ENCODE measurements around the gene ACTN4. TPM values are rescaled to one million over a fixed set of nuclear protein-coding genes. Genes with fewer than 3 reads are reported as not detected.

Gene ACTN4
- total and polyA plus RNA-seq, 11 donors = 100 to 307 (median 149) TPM

GRCh38 chr19:38729653-38730469 is 82.4 kb downstream of the ACTN4 start:
- TF ChIP-seq, protein P1, sequence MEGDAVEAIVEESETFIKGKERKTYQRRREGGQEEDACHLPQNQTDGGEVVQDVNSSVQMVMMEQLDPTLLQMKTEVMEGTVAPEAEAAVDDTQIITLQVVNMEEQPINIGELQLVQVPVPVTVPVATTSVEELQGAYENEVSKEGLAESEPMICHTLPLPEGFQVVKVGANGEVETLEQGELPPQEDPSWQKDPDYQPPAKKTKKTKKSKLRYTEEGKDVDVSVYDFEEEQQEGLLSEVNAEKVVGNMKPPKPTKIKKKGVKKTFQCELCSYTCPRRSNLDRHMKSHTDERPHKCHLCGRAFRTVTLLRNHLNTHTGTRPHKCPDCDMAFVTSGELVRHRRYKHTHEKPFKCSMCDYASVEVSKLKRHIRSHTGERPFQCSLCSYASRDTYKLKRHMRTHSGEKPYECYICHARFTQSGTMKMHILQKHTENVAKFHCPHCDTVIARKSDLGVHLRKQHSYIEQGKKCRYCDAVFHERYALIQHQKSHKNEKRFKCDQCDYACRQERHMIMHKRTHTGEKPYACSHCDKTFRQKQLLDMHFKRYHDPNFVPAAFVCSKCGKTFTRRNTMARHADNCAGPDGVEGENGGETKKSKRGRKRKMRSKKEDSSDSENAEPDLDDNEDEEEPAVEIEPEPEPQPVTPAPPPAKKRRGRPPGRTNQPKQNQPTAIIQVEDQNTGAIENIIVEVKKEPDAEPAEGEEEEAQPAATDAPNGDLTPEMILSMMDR (IDR thresholded peaks at IDR 0.05) = peak; percentile 66 to 90 (median 76)
- no peak for TF ChIP-seq POLR2A (IDR thresholded peaks at IDR 0.05)

GRCh38 chr19:38730470-38730730 is 83.0 kb downstream of the ACTN4 start:
- Histone ChIP-seq H3K36me3 (peaks cover under 1 to 65% (median 60%) of the 10 kb centered on the region in 9 donors), H3K27ac (peak overlapping the region in 2 of 12 donors; percentile 60 to 79), H3K4me3 (no peak overlapping the region), H3K9me3 (no peaks in the 10 kb centered on the region), H3K4me1 (peaks cover 7 to 68% (median 42%) of the 10 kb centered on the region in 12 donors), H3K27me3 (no peaks in the 10 kb centered on the region)
- TF ChIP-seq POLR2A (IDR thresholded peaks at IDR 0.05) = no peak
- TF ChIP-seq, protein P1 (IDR thresholded peaks at IDR 0.05) = no peak
- intact Hi-C loops (cut with DNase I) = loop anchor here in 5 of 10 donors (5.0 to 10.0 kb wide), 6 partner anchors 37 to 202 kb away; partner anchors contain the start of genes MRPS12 (in 2 of the 5), SARS2 (in 2 of the 5) and HNRNPL (in 1 of the 5)
- WGBS, 4 donors = 83 to 89% (median 86%) methylated on average over 7 of the region's 7 CpGs
- ATAC-seq (no peak), DNase-seq (no peak)

More at GRCh38 chr19:38729653-38730469, 82.4 kb downstream of the ACTN4 start:
- Histone ChIP-seq H3K4me3 (no peak overlapping the region), H3K9me3 (no peaks in the 10 kb centered on the region), H3K27ac (peak overlapping the region in 10 of 12 donors; percentile 45 to 80 (median 74)), H3K27me3 (no peaks in the 10 kb centered on the region), H3K36me3 (peaks cover 3 to 70% (median 65%) of the 10 kb centered on the region in 9 donors), H3K4me1 (peaks cover 7 to 67% (median 40%) of the 10 kb centered on the region in 12 donors)
- DNase-seq (peak; percentile 58 to 87 (median 78)), ATAC-seq (peak; percentile 33 to 47 (median 38))
- 69 to 72% (median 70%) methylated on average over 17 of the region's 17 CpGs for whole genome bisulfite sequencing, 4 donors
- intact Hi-C loops (cut with DNase I) = loop anchor here in 6 of 10 donors (5.0 to 10.0 kb wide), 10 partner anchors 37 to 202 kb away; partner anchors contain the start of genes MRPS12 (in 2 of the 6), SARS2 (in 2 of the 6), ECH1 (in 1 of the 6) and HNRNPL (in 1 of the 6)

DNA sequence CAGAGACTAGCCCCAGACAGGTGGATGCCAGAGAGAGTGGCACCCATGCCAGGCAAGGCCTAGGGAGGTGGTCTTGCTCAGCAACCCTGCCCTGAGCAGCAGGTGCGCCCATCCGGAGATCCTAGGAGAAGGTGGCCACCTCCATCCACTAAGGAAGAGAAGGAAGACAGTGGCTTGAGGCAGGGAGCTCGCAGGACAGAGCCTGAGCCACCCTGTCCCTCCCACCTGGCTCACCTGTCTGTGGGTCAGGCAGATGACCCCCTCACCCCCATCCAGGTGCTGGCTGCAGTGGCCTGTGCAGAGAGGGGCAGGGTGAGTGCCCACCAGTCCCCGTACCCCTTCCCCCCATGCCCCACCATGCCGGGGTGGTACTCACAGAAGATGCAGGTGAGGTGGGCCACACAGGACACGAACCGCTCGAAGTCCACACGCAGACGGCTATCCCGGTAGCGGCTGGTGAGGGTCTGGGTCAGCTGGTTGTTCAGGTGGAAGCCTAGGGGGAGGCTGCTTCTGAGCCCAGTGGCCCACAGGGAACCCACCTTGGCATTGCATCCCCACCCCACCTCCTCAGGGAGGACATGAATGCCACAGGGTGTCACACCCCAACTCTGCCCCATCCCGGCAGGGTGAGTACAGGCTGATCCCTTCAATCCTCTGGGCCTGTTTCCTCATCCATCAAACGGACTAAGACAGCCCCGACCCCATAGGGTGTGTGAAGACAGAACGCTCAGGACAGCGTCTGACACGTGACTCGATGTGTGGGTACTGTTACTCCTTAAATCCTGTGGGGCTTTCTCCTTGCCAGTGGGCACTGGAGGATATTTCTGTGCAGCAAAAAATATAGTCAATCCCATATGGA is 83.5 kb downstream of the ACTN4 start:
- Histone ChIP-seq H3K9me3 (no peaks in the 10 kb centered on the region), H3K36me3 (peaks cover 0 to 60% (median 54%) of the 10 kb centered on the region in 9 donors)
- WGBS, 4 donors = 82 to 91% (median 88%) methylated on average over 12 to 19 of the region's 19 CpGs

More for the DNA sequence above, 83.5 kb downstream of the ACTN4 start:
- H3K4me3 ChIP-seq = no peak overlapping the region
- H3K27ac ChIP-seq = peak overlapping the region in 8 of 12 donors; percentile 41 to 79 (median 67)
- TF ChIP-seq, protein P1 (IDR thresholded peaks at IDR 0.05) = no peak
- peaks cover 7 to 67% (median 40%) of the 10 kb centered on the region in 12 donors for H3K4me1 ChIP-seq
- intact Hi-C loops (cut with DNase I) = loop anchor here in 5 of 10 donors (5.0 to 10.0 kb wide), 6 partner anchors 36 to 201 kb away; partner anchors contain the start of genes MRPS12 (in 2 of the 5), SARS2 (in 2 of the 5) and HNRNPL (in 1 of the 5)
- ATAC-seq (no peak), DNase-seq (peak in 3 of 5 donors; percentile 26 to 61 (median 28))
- no peaks in the 10 kb centered on the region for H3K27me3 ChIP-seq

Data from heart left ventricle (tissue), 16 donors.